ENCODE results near the gene PLEKHG4B. TPM values are rescaled to one million over a fixed set of nuclear protein-coding genes. Genes with fewer than 3 reads are reported as not detected.

PLEKHG4B gene
- polyA plus RNA-seq, 6 donors from 2014 or later = 0.03 TPM; not detected in 5

DNA sequence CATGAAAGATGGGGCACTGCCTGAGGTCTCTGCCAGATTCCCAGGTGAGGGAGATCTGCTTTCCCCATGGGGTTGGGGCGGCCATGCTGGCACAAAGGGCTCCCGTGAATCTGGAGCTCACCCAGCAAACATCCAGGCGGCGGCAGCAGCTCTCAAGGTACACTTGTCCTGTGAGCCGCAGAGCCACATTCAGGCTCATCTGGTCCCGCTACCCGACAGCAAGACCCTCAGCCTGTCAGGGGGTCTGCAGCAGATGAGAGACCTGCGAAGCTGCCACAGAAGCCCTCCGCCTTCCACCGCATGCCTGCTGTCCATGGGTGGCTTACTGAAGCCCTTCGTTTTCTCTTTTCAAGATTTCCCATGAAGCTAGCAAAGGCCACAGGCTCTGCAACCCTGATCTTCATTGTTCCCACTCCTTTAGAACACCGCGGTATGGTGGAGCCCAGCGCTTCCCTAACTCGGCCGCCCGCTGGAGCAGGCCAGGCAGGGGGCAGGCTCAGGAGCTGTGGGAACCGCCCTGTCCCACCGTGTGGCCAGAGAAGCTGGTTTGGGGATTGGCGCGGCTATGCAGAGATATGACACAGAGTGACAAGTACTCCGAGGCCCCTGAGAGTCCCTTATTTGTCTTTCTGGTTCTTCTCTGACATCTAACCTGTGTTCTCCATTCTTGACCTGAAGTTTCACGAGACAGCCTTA is 108.1 kb downstream of the PLEKHG4B start:
- no peaks in the 10 kb centered on the region for H3K27me3 Mint-ChIP-seq
- DNase-seq (no peak), ATAC-seq (ENCODE audit: low read depth in 2 of 2) (no peak)
- peaks cover 6 to 20% (median 16%) of the 10 kb centered on the region in 3 donors for H3K4me1 Mint-ChIP-seq
- H3K36me3 Mint-ChIP-seq = peaks cover 4 to 9% of the 10 kb centered on the region in 2 donors
- no peak overlapping the region for H3K4me3 Mint-ChIP-seq
- no peak overlapping the region for H3K27ac Mint-ChIP-seq
- no peaks in the 10 kb centered on the region for H3K9me3 Mint-ChIP-seq

DNA sequence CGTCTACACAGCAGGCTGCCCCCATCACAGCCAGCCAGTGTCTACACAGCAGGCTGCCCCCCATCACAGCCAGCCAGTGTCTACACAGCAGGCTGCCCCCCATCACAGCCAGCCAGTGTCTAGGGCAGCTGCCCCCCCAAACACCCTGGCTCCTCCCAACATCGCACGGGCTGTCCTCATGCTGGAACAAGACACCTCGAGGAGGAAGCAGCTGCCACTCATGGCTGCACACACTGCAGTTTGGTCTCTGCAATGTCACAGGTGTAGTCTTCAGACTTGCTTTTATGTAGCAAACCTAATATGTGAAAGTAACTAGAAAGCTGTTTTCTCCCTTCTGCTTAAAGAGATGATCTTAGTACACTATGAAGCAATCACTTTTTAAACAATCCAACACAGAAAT is 109.0 kb downstream of the PLEKHG4B start:
- Mint-ChIP-seq H3K9me3 (no peaks in the 10 kb centered on the region), H3K4me3 (no peak overlapping the region), H3K27ac (no peak overlapping the region), H3K36me3 (peaks cover 13 to 18% of the 10 kb centered on the region in 2 donors), H3K27me3 (no peaks in the 10 kb centered on the region), H3K4me1 (peaks cover 6 to 20% (median 16%) of the 10 kb centered on the region in 3 donors)
- ATAC-seq (ENCODE audit: low read depth in 2 of 2) (no peak), DNase-seq (no peak)

DNA sequence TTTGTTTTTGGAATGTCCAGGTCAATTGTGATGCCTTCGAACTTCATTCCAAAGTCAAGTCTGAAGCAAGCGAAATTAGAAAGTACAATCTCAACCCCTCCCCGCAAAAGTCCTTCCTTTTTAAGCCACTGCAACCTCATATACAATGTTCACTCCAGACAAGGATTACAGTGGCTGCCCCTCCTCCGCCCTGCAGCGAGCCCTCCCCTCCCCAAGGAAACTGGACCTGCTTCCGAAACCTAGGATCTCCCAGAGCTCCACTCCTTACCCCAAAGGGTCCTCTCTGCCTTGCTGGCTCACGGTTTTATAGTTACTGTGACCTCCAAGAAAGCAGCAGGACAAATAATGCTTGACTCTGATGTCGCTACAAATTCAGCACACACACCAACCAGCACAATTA is 109.7 kb downstream of the PLEKHG4B start:
- H3K27ac Mint-ChIP-seq = no peak overlapping the region
- no peak for ATAC-seq (ENCODE audit: low read depth in 2 of 2)
- peaks cover 6 to 20% (median 16%) of the 10 kb centered on the region in 3 donors for H3K4me1 Mint-ChIP-seq
- H3K9me3 Mint-ChIP-seq = no peaks in the 10 kb centered on the region
- DNase-seq = no peak
- peaks cover 17 to 20% of the 10 kb centered on the region in 2 donors for H3K36me3 Mint-ChIP-seq
- H3K27me3 Mint-ChIP-seq = no peaks in the 10 kb centered on the region
- H3K4me3 Mint-ChIP-seq = no peak overlapping the region

DNA sequence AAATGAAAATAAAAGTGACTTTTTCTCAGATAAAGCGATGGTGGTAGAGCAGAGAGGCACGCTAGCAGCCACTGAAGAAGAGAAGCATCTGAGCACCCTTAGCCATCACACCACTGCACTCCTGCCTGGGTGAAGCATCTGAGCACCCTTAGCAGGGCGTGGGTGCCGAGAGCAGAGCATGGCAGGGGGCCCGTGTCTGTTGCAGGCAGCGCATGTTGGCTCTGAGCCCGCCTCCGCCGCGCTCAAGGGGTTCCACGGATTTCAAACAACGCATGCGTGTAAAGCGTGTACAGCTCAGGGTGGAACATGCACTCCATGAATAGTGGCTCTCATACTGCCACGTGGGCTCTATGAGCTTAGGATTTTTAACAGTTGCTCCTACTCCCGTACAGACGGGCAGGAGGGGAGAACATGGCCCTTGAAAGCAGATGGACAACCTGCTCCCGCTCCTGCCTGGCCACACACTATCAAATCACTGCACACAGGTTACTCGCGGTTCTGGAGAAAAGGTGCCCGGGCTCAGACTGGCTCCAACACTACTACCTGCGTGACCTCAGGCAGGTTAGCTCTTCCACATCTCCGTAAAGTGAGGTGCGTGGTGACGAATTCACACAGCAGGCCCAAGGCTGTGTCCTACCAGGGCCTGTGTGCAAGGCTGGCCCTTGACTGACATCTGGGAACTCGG is 111.4 kb downstream of the PLEKHG4B start:
- Mint-ChIP-seq H3K36me3 (peaks cover 21 to 36% of the 10 kb centered on the region in 2 donors), H3K4me3 (no peak overlapping the region), H3K27ac (no peak overlapping the region), H3K9me3 (no peaks in the 10 kb centered on the region), H3K27me3 (no peaks in the 10 kb centered on the region), H3K4me1 (peaks cover 17 to 28% (median 17%) of the 10 kb centered on the region in 3 donors)
- DNase-seq = no peak
- ATAC-seq (ENCODE audit: low read depth in 2 of 2) = no peak

DNA sequence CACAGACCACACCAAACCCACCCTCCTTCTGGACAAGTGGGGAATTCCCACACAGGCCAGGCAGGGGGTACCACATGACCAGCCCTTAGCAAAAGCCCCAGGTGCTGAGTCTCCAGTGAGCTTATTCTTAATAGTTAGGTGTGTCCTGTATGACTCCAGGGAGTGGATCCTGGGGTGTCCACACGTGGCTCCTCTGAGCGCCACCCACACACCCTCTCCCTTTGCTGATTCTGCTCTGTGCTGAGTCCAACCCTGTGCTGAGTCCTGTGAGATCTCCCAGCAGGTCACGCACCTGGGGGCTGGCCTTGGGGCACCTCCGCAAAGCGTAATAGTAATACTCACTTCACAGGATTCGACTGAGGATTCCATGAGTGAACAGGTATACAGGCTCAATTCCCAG is 112.0 kb downstream of the PLEKHG4B start:
- Mint-ChIP-seq H3K27ac (no peak overlapping the region), H3K4me1 (peaks cover 17 to 28% (median 20%) of the 10 kb centered on the region in 3 donors), H3K9me3 (no peaks in the 10 kb centered on the region), H3K4me3 (no peak overlapping the region), H3K27me3 (no peaks in the 10 kb centered on the region), H3K36me3 (peaks cover 21 to 36% of the 10 kb centered on the region in 2 donors)
- ATAC-seq (ENCODE audit: low read depth in 2 of 2) (no peak), DNase-seq (no peak)

DNA sequence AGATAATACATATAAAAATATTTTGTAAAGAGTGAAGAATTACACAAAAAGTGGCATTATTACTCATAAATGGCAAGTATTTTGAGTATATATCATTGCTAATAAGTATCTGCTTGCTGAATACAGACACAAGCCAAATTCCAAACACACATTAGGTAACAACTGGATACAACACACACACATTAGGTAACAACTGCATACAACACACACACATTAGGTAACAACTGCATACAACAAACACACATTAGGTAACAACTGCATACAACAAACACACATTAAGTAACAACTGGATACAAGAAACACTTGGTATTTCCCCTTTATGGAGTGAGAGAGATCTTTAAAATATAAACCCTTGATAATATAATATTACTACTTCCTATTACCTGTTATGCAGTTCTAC is 112.5 kb downstream of the PLEKHG4B start:
- peaks cover 21 to 36% of the 10 kb centered on the region in 2 donors for H3K36me3 Mint-ChIP-seq
- H3K4me1 Mint-ChIP-seq = peaks cover 17 to 29% (median 21%) of the 10 kb centered on the region in 3 donors
- ATAC-seq (ENCODE audit: low read depth in 2 of 2) (no peak), DNase-seq (no peak)
- no peaks in the 10 kb centered on the region for H3K27me3 Mint-ChIP-seq
- no peak overlapping the region for H3K4me3 Mint-ChIP-seq
- H3K9me3 Mint-ChIP-seq = no peaks in the 10 kb centered on the region
- H3K27ac Mint-ChIP-seq = no peak overlapping the region

DNA sequence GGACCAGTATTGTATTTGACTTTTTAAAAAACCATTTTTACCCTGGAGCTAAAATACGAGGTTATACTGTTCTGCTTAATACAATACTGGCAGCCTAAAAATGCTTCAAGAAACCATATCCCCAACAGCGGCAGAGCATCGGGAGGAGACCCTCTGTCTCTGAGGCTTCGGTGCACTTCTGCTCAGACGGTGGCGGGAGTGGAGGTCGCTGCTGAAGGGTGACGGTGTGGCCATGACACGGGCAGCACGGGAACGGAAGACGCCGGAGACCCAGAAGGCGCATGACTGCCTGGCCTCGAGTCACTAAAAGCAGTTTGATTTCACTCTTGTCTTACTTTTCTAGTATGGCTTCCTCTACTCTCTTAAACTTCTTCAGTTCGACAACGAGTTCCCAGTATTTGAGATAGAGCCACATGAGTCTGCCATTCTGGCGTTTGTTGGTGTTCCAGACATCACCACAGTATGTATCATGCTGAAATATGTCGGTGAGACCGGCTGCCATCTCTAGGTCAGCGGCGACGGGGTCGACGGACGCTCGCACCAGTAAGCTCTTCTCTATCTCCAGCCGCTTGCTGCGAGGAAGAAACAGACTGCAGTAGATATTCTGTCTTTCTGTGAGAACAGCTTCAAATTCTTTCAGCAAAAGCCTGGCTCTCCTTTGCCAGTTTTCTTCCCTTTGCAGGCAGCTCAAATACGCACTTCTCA is 113.2 kb downstream of the PLEKHG4B start:
- peaks cover 23 to 35% (median 27%) of the 10 kb centered on the region in 3 donors for H3K4me1 Mint-ChIP-seq
- no peak for DNase-seq
- no peak overlapping the region for H3K27ac Mint-ChIP-seq
- H3K4me3 Mint-ChIP-seq = no peak overlapping the region
- no peak for ATAC-seq (ENCODE audit: low read depth in 2 of 2)
- H3K36me3 Mint-ChIP-seq = peaks cover 21 to 36% of the 10 kb centered on the region in 2 donors
- no peaks in the 10 kb centered on the region for H3K27me3 Mint-ChIP-seq
- no peaks in the 10 kb centered on the region for H3K9me3 Mint-ChIP-seq

DNA sequence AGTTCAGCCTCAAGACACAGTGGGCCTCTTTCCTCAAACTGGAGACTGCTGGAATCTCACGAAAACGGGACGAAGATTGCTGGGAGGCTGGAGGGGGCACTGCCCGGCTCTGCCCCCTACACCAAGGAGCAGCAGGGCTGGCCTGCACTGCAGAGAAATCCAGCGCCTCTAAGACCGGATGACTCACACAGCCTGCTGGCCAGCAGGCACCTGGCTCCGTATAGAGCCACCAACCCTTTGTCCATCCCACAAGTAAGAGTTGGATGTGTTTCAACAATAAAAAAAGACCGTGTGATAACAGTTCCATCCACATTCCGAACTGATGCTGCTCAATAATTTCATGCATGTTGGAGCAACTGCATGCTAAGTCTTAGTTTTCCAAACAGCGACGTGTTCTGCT is 114.4 kb downstream of the PLEKHG4B start:
- DNase-seq = no peak
- ATAC-seq (ENCODE audit: low read depth in 2 of 2) = no peak
- peaks cover 21 to 36% of the 10 kb centered on the region in 2 donors for H3K36me3 Mint-ChIP-seq
- H3K4me1 Mint-ChIP-seq = peaks cover 17 to 27% (median 25%) of the 10 kb centered on the region in 3 donors
- no peaks in the 10 kb centered on the region for H3K27me3 Mint-ChIP-seq
- no peaks in the 10 kb centered on the region for H3K9me3 Mint-ChIP-seq
- no peak overlapping the region for H3K27ac Mint-ChIP-seq
- H3K4me3 Mint-ChIP-seq = no peak overlapping the region

DNA sequence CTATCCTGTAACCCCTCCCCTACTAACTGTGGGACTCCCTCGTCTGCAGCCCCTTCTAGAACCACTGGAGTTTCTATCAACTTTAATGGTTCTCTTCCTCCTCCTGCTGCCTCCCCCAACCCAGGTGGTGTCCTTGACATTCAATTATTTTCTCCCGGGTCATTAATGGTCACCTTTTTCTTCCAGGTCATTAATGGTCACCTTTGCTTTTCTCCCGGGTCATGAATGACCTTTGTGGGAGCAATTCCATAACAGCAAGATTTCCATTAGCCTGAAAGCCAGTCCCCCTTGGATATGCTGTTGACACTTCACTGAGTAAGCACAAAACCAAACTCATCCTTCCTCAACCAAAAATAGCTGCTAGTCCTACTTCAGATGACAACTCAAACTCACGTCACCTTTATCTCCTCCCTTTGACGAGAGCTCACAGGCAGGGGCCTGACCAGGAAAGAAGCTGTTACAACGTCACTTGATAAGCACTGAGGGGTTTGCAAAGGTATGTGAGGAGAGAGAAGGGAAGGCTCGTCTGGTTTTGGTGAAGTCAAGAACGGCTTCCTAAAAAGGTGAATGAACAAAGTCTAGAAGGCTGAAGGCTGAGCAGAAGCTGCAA is 115.1 kb downstream of the PLEKHG4B start:
- Mint-ChIP-seq H3K4me1 (peaks cover 13 to 24% (median 21%) of the 10 kb centered on the region in 3 donors), H3K27me3 (no peaks in the 10 kb centered on the region), H3K27ac (peak overlapping the region in 2 of 6 donors; percentile 40 to 86), H3K4me3 (no peak overlapping the region), H3K9me3 (no peaks in the 10 kb centered on the region), H3K36me3 (peaks cover 21 to 36% of the 10 kb centered on the region in 2 donors)
- no peak for DNase-seq
- ATAC-seq (ENCODE audit: low read depth in 2 of 2) = no peak

DNA sequence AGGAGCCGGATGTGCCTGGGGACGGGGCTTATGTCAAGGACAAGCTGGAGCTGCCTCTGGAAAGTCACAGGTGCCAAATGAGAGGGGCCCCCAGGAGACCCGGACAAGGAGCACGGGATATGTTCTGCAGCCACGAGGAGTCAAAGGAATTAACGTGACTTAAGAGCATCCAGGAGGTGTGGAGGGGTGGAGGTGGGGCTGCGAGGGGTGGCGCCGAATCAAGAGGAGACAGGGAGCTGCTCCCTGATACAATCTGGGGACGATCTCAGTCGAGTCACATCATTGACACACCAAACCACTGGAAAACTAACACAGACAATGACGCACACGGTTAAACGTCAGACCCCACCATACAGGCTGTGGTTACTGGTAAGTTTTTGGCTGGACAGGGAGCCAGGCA is 115.6 kb downstream of the PLEKHG4B start:
- H3K9me3 Mint-ChIP-seq = no peaks in the 10 kb centered on the region
- H3K4me3 Mint-ChIP-seq = no peak overlapping the region
- no peaks in the 10 kb centered on the region for H3K27me3 Mint-ChIP-seq
- DNase-seq (no peak), ATAC-seq (ENCODE audit: low read depth in 2 of 2) (no peak)
- peaks cover 11 to 24% (median 19%) of the 10 kb centered on the region in 3 donors for H3K4me1 Mint-ChIP-seq
- peaks cover 21 to 36% of the 10 kb centered on the region in 2 donors for H3K36me3 Mint-ChIP-seq
- H3K27ac Mint-ChIP-seq = no peak overlapping the region

DNA sequence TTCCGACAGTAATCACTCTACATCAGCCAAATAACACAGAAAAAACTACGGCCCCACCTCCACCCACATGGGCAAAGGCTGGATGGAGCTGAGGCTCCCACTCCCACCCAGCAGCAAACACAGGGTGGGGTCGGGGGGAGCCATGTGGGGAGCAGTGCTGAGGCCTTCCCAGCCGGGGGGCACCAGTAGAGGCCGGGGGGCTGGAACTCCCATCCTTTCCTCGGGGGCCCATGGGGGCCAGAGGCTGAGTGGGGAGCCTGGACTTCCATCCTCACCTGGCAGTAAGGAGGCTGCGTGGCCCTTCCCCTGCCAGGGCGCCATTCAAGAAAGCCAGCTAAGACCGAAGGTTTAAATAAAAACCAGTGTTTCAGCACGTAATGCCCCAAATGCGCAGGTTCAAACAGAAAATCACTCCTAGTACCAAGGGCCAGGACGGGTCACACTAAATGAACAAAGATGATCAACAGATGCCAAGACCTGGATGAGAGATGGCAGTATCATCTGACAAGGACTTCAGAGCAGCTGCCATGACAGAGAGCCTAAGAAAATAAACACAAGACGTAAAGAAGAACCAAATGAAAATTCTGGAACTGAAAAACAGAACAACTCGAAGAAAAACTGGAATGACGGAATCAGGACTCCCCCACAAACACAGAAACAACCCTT is 116.6 kb downstream of the PLEKHG4B start:
- no peak for ATAC-seq (ENCODE audit: low read depth in 2 of 2)
- Mint-ChIP-seq H3K36me3 (peaks cover 21 to 36% of the 10 kb centered on the region in 2 donors), H3K4me3 (no peak overlapping the region), H3K9me3 (no peaks in the 10 kb centered on the region), H3K27ac (no peak overlapping the region), H3K27me3 (no peaks in the 10 kb centered on the region), H3K4me1 (peaks cover 11 to 24% (median 19%) of the 10 kb centered on the region in 3 donors)
- no peak for DNase-seq

DNA sequence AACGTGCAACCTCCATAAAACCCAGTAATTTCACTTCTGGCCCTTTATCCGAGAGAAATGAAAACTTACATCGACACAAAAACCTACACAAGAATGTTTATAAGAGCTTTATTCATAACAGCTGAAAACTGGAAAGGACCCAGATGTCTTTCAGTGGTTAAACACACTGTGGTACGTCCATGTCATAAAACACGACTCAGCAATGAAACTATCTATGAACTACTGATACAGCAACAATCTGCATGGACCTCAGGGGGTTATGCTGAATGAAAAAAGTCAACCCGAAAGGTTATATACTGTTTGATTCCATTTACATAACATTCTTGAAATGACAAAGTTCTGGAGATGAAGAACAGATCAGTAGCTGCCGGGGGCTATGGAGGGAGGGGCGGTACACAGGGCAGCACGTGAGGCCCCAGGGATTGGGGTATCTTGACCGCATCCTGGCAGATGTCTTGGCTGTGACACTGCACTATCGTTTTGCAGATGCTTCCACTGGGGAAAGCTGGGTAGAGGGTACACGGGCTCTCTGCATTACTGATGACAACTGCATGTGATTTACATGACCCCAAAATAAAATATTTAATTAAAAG is 121.9 kb downstream of the PLEKHG4B start:
- DNase-seq (no peak), ATAC-seq (ENCODE audit: low read depth in 2 of 2) (no peak)
- H3K4me3 Mint-ChIP-seq = peak overlapping the region in 4 of 8 donors; percentile 3 to 79 (median 34)
- H3K4me1 Mint-ChIP-seq = peaks cover 35 to 48% (median 41%) of the 10 kb centered on the region in 3 donors
- no peaks in the 10 kb centered on the region for H3K27me3 Mint-ChIP-seq
- H3K36me3 Mint-ChIP-seq = peaks cover 0 to 6% of the 10 kb centered on the region in 2 donors
- peak overlapping the region in 1 of 6 donors; percentile 35 for H3K27ac Mint-ChIP-seq
- no peaks in the 10 kb centered on the region for H3K9me3 Mint-ChIP-seq
